22Rv1 (cell line): ENCODE measurements around the gene SNX24.

Experiments used
- ZFX ChIP-seq: fragments of 450-650 bp; IDR thresholded peaks from 2 replicates; pipeline ENCODE4 v1.6.1; 2017; ENCODE audit warnings: antibody characterized with exemption, borderline replicate concordance
- TF ChIP-seq, protein P1 (sequence below): fragments of 450-650 bp; IDR thresholded peaks from 2 replicates; pipeline ENCODE4 v1.5.1; 2017; ENCODE audit warnings: mild to moderate bottlenecking

DNA sequence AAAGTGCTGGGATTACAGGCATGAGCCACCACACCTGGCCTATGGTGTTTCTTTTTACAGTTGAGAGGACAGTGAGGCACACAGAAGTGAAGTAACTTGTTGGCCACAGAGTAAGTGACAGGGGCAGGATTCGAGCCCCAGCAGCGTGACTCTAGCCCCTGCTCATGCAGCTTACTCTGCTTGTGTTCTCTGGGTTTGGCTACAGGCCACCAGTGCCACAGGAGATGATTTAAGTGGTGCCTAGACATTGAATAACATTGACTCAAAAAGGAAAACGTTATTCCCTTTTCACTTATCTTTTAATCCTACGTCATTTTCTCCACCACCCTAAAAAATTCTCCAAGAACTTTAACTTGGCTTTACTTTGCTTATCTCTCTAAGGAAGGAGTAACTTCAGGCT is 61.4 kb downstream of the SNX24 start:
- TF ChIP-seq, protein P1, sequence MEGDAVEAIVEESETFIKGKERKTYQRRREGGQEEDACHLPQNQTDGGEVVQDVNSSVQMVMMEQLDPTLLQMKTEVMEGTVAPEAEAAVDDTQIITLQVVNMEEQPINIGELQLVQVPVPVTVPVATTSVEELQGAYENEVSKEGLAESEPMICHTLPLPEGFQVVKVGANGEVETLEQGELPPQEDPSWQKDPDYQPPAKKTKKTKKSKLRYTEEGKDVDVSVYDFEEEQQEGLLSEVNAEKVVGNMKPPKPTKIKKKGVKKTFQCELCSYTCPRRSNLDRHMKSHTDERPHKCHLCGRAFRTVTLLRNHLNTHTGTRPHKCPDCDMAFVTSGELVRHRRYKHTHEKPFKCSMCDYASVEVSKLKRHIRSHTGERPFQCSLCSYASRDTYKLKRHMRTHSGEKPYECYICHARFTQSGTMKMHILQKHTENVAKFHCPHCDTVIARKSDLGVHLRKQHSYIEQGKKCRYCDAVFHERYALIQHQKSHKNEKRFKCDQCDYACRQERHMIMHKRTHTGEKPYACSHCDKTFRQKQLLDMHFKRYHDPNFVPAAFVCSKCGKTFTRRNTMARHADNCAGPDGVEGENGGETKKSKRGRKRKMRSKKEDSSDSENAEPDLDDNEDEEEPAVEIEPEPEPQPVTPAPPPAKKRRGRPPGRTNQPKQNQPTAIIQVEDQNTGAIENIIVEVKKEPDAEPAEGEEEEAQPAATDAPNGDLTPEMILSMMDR, result no peak
- no peak for TF ChIP-seq ZFX
